ENCODE results near the gene IGSF9. TPM values are rescaled to one million over a fixed set of nuclear protein-coding genes. Genes with fewer than 3 reads are reported as not detected.
"Not testable (repeated sequence)": the region's sequence is repeated elsewhere in the genome, so short reads cannot be mapped to it uniquely, and the experiment has no call there.

Gene IGSF9
- total RNA-seq, 1 donor from 2014 or later, result 5.3 TPM

DNA sequence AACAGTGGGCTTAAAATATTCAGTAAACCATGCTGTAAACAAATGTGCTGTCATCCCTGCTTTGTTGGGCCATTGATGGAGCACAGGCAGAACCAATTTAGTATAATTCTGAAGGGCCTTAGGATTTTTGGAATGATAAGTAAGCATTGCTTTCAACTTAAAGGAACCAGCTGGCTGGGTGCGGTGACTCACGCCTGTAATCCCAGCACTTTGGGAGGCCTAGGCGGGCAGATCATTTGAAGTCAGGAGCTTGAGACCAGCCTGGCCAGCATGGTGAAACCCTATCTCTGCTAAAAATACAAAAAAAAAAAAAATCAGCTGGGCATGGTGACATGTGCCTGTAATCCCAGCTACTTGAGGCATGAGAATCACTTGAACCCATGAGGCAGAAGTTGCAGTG is 41.4 kb downstream of the IGSF9 start:
- DNase-seq (ENCODE audit: low spot score in 2 of 2); FAIRE-seq: not testable (repeated sequence)

DNA sequence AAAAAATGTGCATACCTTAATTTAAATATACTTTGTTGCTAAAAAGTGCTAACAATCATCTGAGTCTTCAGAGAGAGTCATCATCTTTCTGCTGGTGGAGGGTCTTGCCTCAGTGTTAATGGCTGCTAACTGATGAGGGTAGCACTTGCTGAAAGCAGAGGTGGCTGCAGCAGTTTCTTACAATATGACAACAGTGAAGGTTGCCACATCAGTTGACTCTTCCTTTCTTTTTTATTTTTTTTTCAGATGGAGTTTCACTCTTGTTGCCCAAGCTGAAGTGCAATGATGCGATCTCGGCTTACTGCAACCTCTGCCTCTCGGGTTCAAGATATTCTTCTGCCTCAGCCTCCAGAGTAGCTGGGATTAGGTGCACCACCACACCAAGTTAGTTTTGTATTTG is 42.9 kb downstream of the IGSF9 start:
- DNase-seq (ENCODE audit: low spot score in 2 of 2), result no peak
- no peak for FAIRE-seq

DNA sequence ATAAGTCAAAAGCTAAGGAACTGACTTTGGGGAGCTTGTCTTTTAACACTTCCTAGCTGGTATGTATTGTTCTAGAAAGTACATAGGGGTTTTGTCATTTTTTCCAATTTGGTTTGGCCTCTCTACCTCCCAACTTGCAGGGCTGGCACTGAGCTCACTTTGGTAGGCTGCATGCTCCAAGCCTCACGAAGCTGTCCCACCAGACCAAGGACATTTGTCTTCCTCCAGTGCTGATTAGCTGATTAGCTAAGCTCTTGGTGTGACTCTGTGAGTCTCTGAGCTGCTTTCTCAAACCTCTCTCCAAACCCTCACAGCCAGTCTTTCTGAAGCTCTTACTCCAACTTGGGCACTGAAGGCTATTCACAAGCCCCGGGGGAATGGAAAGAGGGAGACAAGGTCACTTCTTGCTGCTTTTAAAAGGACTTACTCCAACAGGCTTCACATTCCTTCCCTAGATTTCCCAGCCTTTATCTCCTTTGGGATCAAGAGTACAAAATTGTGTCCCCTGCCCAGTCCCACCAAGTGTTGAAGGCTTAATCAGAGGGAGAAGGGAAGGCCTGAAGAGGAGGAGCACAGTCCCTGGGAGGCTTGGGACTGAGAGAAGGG is 44.6 kb downstream of the IGSF9 start:
- no peak for FAIRE-seq
- DNase-seq (ENCODE audit: low spot score in 2 of 2), result no peak

DNA sequence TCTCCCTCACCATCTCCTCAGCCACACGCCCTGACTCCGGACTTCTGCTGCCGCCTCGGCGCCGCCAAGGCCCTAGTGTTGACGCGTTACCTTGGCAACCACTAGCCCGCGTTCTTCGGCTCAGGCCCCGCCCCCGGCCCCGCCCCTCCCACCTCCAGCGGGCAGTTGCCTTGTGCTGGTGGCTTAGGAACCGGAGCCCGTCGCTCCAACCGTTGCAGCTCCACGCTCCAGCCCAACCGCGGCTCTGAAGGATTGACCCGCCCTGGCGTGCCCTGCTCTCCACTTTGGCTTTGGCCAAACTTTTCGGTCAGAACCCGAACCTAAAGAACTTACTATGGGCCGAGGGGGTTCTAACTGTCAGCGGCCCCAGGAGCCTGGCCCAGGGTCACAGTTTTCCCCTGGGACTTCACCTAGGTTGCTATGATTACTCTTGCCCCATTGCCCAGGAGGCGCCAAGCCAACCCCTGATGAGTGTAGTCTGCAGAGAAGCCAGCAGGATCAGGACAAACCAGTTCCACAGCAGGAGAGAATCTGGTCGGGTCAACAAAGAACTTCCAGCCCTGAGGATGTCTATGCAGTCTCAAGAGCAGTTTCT is 45.2 kb downstream of the IGSF9 start, which contains the start of gene CFAP45:
CFAP45 (minus strand) TSS at position 80 of the 595 bp plus-strand sequence; CDS start at position 13, 67 bp downstream.
- DNase-seq (ENCODE audit: low spot score in 2 of 2) (no peak), FAIRE-seq (no peak)

DNA sequence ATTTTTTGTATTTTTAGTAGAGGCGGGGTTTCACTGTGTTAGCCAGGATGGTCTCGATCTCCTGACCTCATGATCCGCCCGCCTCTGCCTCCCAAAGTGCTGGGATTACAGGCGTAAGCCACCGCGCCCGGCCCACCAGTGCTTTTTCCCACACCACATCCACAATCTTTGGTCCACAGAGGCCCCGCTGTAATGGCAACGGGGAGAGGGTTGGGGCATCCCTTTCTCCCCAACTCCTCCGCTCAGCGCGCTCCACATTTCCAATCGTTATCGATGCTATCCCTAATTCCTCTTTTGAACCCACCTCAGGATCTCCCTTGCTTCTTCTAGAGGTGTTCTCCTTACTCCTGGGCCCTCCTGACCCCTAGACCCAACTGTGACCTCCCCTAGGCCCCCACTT is 45.8 kb downstream of the IGSF9 start:
- FAIRE-seq; DNase-seq (ENCODE audit: low spot score in 2 of 2): not testable (repeated sequence)

DNA sequence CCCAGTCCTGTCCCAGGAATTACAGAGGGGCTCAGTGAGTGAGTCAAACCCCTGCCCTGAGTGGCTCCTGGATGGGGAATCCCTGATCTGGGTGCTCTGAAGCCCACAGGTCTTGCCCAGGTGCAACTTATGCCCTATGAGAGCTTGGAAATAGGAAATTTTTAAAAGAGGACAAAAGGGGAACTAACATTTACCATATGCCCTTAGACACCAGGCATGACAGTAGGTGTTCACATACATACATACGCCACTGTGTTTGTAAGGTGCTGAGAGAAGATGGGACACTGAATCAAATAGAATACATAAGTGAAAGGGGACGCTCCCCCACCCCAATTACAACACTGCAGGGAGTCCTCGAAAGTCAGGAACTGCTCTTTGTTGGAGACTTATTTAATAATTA is 46.9 kb downstream of the IGSF9 start:
- DNase-seq (ENCODE audit: low spot score in 2 of 2), result no peak
- no peak for FAIRE-seq

DNA sequence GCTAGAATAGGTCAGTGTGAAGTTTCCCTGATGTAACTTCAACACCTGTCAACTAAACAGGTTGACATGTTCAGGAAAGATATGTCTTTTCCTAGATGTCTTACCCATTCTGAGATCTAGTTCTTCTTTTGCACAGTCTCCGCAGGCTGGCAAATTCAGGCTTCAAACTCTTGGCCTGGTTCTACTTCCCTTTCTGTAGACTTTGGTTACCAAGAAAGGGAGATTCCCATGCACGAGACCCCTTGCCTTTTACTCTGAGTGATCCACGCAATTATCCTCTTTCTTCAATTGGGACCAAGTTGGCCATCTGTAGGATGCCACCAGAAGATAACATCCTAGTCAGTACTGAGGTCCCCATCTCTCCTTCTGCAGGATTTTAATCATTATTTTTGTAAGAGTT is 47.5 kb downstream of the IGSF9 start:
- FAIRE-seq (no peak), DNase-seq (ENCODE audit: low spot score in 2 of 2) (no peak)

DNA sequence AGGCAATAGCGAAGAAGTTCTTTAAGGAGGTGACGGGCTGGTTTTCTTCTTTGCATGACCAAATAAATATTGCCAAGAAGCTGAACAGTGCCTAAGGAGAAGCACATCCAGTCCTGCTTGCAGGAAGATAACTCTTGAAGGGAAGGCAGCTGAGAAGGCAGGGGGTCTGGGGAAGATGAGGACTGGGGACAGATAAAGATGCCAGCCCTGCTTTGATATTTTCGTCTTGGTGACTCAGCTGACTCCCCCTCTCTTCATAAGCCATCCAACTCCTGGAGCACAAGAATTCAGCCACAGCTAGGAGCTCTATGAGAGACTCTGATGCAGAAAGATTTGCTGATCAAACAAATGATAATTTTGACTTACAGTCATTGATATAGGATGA is 48.9 kb downstream of the IGSF9 start:
- DNase-seq (ENCODE audit: low spot score in 2 of 2) (no peak), FAIRE-seq (no peak)

DNA sequence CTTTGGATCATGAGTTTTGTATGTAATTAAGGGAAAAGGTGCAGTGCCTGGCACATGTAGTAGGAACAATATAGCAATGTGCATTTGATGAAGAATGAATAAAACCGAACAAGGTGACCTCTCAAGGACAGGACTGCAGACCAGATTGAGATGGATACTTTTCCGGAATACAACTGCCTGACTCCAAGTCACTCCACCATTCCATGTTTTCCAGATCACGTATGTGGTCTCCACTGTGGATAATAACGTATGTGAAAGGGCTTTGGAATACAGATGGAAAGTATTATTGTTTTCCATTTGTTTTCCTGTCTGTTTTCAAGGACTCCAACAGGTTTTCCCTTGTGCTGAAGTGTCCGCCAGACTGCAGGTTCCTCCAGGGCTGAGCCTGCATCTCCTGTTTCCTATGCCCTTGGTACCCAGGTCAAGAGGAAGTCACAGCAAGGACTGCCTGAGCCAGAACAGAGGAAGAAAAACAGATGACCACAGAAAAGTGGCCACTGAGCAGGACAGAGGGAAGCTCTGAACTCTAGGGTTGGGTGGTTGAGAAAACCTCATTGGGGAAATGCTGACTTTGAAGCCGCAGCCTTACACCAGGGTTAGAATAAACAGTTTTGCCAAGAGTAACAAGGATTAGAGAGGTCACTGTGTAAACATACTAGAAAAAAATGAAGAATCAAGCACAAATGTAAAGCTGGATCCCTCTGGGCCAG is 49.4 kb downstream of the IGSF9 start:
- no peak for FAIRE-seq
- no peak for DNase-seq (ENCODE audit: low spot score in 2 of 2)

DNA sequence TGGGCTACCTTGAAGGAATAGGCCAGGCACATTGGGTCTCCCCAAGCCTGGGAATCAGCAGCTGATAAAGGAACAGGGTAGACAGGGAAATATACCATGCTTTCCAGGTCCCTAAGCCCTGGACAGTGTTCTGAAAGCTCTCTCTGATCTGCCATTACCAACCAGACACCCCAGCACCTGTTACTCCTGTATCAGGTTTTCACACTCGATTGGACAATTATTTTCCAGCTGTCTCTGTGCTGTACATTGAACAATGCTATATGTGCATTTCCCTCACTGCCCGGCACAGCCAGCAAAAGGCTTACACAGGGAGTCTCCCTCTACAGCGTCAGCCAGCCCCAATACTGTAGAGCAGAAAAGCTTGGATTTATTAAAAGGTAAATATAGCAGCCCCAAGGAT is 50.1 kb downstream of the IGSF9 start:
- FAIRE-seq (no peak), DNase-seq (ENCODE audit: low spot score in 2 of 2) (no peak)

DNA sequence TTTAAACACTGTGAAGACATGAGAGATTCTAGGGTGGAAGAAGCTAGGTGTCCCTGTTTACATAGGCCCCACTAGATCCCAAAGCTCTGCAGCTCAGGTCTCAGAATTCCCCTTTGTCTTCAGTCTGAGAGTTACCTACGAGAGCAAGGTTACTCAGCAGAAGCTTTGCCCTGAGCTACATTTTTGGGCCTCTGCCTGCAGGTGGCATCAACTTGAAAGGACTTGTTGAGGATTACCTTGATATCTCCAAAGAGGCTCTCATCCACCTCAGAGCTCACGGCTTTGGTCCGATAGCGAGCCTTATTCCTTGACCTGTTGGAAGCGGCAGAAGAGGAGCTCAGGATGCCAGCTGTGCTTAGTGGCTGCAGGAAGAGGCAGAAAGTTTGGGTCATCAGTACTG is 52.5 kb downstream of the IGSF9 start:
- DNase-seq (ENCODE audit: low spot score in 2 of 2) (no peak), FAIRE-seq (no peak)

DNA sequence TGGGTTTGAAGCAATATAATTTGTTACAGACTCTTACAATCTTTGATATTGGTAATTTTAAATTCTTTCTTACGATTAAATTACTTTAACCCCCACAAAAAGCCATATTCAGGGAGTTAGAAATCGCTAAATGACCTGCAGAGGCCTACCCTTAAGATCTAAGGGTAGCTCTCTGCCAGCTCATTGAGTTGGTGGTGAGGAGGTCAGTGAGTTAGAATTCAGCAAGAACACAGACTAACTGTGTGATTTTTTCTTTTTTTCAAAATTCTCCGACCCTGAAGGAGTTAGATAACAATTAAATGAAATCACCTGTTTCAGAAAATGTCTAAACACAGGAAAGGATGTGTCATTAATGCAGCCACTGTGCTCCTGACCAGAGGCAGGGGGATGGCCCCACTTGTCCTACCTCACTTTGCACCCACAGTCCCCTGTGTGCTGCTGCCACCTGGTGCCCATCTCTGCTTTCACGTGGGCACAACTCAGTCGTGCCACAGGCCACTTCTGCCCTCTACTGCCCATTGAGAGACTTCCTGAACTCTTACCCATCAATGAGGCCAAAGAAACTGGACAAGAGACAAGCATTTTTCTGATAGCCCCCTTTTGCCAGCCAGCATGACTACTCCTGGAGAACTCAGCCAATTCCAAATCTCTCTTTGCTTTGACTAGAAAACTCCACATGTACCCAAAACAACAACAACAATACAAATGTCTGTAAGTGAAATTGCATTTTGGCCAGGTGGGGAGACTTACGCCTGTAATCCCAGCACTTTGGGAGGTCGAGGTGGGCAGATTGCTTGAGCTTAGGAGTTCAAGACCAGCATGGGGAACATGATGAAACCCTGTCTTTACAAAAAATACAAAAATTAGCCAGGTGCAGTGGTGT is 53.9 kb downstream of the IGSF9 start:
- no peak for FAIRE-seq

DNA sequence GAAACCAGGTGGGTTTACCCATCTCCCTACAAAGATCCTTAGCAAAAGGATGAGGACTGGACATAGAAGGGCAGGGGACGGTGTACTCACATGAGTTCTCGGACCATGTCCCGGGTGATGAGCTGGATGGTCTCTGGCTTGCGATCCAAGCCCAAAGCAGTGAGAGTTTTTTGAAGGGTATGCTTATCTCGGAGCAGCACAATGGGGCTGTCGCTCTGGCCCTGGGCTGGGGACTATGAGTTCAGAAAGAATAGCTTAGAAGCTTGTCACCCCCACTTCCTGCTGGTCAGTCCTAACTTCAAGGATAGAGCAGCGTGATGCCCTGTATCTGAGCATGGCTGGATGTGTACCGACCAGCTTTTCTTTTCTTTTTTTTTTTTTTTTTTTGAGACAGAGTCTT is 55.0 kb downstream of the IGSF9 start:
- FAIRE-seq (no peak), DNase-seq (ENCODE audit: low spot score in 2 of 2) (no peak)

More for the DNA sequence above, 53.9 kb downstream of the IGSF9 start:
- peak; percentile 57 to 73 for DNase-seq (ENCODE audit: low spot score in 2 of 2)

DNA sequence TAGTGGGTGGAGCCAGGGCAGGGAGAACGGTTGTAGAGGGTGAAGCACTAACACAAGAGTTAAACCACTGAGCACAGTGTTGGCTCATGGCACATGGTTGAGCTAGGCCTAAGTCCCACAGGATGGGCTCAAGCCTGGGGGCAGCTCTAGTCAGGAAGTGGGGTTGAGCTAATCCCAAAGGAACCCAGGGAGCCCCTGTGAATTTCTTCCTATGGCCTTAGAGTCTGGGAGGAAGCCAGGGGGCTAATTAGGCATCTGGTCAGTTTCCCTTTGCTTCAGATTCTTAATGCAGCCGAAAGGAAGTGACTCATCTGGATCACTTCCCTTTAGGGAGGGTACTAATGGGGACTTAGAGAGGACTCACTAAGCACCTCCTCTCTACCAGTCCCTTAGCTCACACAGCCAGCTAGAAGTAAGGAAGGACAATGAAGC is 55.6 kb downstream of the IGSF9 start:
- no peak for FAIRE-seq

DNA sequence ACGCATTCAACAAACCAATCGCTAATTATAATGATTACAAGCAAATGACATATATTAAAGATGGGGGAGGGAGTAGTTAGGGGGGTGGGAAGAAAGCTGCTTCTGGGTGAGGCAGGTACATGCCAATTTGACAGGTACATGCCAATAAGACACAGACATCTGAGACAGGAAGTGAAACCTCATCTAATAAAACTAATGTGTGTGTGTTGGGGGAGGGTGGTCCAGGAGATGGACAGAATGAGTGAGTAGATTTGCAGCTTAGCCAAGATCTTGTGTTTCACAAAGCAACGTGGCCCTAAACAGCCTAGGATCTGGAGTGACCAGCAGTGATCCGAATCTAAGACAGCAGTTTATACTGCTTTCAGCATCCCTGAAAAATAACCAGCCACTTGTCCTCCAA is 56.2 kb downstream of the IGSF9 start:
- DNase-seq (ENCODE audit: low spot score in 2 of 2), result no peak
- FAIRE-seq, result no peak

More for the DNA sequence above, 55.6 kb downstream of the IGSF9 start:
- peak in 1 of 2 donors; percentile 56 for DNase-seq (ENCODE audit: low spot score in 2 of 2)

DNA sequence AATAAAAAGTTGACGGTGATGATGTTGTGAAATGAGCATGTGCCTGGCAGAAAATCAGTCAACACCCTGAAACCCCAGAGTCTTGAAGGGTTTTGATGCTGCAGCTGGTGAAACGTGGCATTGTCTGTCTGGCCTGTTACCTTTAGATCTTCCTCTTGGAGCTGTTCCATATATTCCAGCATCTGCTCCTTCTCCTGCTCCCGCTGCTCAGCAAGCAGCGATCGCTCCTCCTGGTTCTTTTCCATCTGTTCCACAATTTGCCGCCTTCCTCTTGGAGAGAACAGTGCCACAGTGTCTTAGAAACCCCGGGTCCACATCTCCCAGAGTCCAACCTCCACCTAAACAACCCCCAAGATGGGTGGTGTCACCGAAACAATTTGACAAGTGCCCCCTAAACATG is 61.1 kb downstream of the IGSF9 start:
- DNase-seq (ENCODE audit: low spot score in 2 of 2) (no peak), FAIRE-seq (no peak)

DNA sequence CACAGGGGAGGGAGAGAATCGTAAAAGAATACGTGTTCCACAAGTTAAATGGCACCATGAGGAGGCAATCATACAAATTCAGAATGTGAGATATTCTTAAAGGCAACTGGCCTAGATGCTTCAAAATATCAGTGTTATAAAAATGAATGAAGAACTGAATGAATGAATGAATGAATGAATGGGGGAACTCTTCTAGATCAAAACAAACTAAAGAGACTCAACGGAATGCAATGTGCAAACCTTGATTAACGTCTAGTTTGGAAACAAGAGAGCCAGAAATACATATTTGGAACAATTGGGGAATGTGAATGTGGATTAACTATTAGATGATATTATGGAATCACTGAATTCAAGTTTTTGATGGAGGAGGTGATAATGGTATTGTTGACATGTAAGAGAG is 62.3 kb downstream of the IGSF9 start:
- DNase-seq (ENCODE audit: low spot score in 2 of 2), result no peak
- FAIRE-seq, result no peak

DNA sequence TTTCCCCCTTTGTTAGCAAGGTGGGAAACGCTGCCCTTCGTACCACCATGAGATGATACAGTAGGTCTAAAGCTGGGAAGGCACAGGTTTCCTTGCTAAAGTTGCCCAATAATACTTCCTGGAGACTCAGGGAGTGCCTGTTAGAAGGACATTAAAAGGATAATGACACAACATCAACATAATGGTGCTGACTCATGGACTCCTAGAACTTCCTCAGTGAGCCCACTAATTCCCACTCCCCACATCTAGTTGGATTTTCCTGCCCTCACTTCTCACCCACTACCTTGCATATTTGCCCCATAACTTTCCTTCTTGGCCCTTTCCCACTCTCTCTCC is 62.9 kb downstream of the IGSF9 start:
- no peak for FAIRE-seq
- no peak for DNase-seq (ENCODE audit: low spot score in 2 of 2)

DNA sequence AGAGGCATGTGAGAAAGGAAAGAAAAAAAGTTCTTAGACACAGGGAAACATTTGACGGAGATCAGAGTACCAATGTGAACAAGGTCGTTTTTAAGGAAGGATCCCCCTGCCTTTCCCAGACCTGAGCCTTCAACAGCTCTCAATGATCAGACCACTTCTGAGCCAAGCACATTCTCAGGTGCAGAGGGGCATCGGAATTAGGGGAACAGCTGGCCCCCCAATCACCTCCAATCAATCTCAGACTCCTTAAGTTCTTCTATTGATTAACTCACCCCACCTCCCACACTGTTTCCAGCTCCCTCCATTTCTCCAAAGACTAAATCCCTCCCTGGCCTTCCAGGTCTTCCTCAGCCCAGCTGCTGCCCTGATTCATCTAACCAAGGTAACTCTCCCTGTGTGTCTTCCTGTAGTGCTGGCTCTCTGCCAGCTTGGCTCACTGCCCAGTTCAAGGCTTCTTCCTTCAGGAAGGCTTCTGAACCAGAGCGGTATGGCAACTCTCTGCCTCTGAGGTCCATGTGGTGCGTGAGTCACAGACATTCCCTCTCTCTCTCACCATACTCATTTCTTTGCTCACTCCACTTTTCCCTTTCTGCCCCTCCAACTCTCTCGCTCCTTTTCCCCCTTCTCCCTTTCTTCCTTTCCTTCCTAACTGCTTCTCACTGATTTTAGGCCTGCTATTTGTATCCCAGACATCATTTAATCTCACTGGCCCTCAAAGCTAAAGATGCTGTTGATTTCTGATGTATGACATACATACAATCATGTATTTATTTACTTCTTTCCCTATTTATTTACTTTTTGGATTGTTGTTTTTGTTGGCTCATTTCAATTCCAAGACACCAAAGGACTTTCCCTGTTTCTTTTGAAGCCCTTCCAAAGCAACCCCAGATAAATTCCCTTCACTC is 63.5 kb downstream of the IGSF9 start:
- FAIRE-seq (no peak), DNase-seq (ENCODE audit: low spot score in 2 of 2) (no peak)

DNA sequence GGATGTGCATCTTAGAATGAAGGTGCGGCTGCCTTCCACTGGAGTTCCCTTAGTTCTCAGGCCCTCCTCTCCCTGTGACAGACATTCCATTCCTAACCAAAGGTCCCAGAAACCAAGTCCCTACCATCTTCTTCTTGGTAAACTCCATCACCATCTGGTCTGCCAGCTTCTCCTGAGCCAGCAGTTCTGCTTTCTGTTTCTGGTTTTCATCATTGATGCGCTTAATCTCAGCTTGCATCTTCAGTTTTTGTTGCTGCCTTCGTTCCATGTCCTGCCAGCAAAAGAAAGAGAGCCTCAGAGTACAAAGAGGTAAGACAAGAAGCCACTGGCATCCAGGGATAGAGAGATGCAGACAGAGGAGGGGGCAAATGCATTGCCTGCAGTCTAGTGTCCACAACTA is 65.0 kb downstream of the IGSF9 start:
- FAIRE-seq, result no peak

More for the DNA sequence above, 65.0 kb downstream of the IGSF9 start:
- DNase-seq (ENCODE audit: low spot score in 2 of 2), result no peak

Data from frontal cortex (tissue), 4 donors.